T1000 (cell line): ENCODE results near the gene CEP95.

Experiments
- DNase-seq: peaks from one replicate; lab custom pipeline; 2025; ENCODE audit warnings: mixed read lengths; lab: John Stamatoyannopoulos, UW

Gene CEP95

GRCh38 chr17:64520359-64520758, 13.6 kb downstream of the CEP95 start:
- no peak for DNase-seq

GRCh38 chr17:64527914-64528313, 21.1 kb downstream of the CEP95 start:
- DNase-seq = no peak

- DNase-seq = no peak
Measured at GRCh38 chr17:64529221-64529620, 22.4 kb downstream of the CEP95 start.

GRCh38 chr17:64531955-64532371, 25.2 kb downstream of the CEP95 start:
- DNase-seq = no peak

- DNase-seq = no peak
Measured at GRCh38 chr17:64532409-64532808, 25.6 kb downstream of the CEP95 start.

GRCh38 chr17:64533784-64534183, 27.0 kb downstream of the CEP95 start:
- DNase-seq = no peak

GRCh38 chr17:64534187-64534586, 27.4 kb downstream of the CEP95 start:
- DNase-seq = no peak

- DNase-seq = no peak
Measured at GRCh38 chr17:64535357-64535756, 28.6 kb downstream of the CEP95 start.

- DNase-seq = no peak
Measured at GRCh38 chr17:64536913-64537312, 30.1 kb downstream of the CEP95 start.

- no peak for DNase-seq
Measured at GRCh38 chr17:64537488-64537887, 30.7 kb downstream of the CEP95 start.

GRCh38 chr17:64538508-64539130, 31.8 kb downstream of the CEP95 start:
- DNase-seq = no peak

GRCh38 chr17:64540118-64540776, 33.5 kb downstream of the CEP95 start:
- DNase-seq = no peak

- no peak for DNase-seq
Measured at GRCh38 chr17:64544742-64545141, 38.0 kb downstream of the CEP95 start.

GRCh38 chr17:64546716-64547115, 39.9 kb downstream of the CEP95 start:
- no peak for DNase-seq

GRCh38 chr17:64547319-64547718, 40.5 kb downstream of the CEP95 start:
- no peak for DNase-seq

GRCh38 chr17:64551461-64551860, 44.7 kb downstream of the CEP95 start:
- no peak for DNase-seq

- DNase-seq = no peak
Measured at GRCh38 chr17:64554028-64554637, 47.4 kb downstream of the CEP95 start.

- DNase-seq = no peak
Measured at GRCh38 chr17:64555281-64555680, 48.5 kb downstream of the CEP95 start.

GRCh38 chr17:64564098-64564497, 57.3 kb downstream of the CEP95 start:
- DNase-seq = no peak

- DNase-seq = no peak
Measured at GRCh38 chr17:64565563-64565962, 58.8 kb downstream of the CEP95 start.

GRCh38 chr17:64571746-64572145, 65.0 kb downstream of the CEP95 start:
- DNase-seq = no peak

GRCh38 chr17:64572682-64573154, 65.9 kb downstream of the CEP95 start:
- no peak for DNase-seq

- DNase-seq = no peak
Measured at GRCh38 chr17:64573214-64573613, 66.4 kb downstream of the CEP95 start.
